Measurements from ENCODE around the gene B3GLCT. TPM values are rescaled to one million over a fixed set of nuclear protein-coding genes. Genes with fewer than 3 reads are reported as not detected.

B3GLCT gene
- total and polyA plus RNA-seq, 2 donors = 4.2 to 6.3 TPM

GRCh38 chr13:31224174-31224669, 24.4 kb downstream of the B3GLCT start:
- Histone ChIP-seq H3K27ac (ENCODE audit: low read depth in 1 of 2, low read length in 1 of 2) (no peak overlapping the region), H3K4me3 (ENCODE audit: low read length in 2 of 2) (no peak overlapping the region), H3K9me3 (ENCODE audit: control insufficient read depth in 2 of 2, insufficient read depth in 1 of 2, low read length in 1 of 2) (no peaks in the 10 kb centered on the region), H3K36me3 (ENCODE audit: control insufficient read depth in 2 of 2, insufficient read depth in 2 of 2, low read length in 1 of 2) (no peaks in the 10 kb centered on the region), H3K4me1 (ENCODE audit: control insufficient read depth in 2 of 2, insufficient read depth in 2 of 2, low read length in 2 of 2) (peaks cover 8% of the 10 kb centered on the region in 2 donors), H3K27me3 (ENCODE audit: control insufficient read depth in 2 of 2, insufficient read depth in 1 of 2, low read length in 1 of 2) (no peaks in the 10 kb centered on the region)
- 98% methylated on average over 5 of the region's 5 CpGs for WGBS
- no peak for DNase-seq (ENCODE audit: low read depth in 6 of 9, low spot score in 9 of 9)

GRCh38 chr13:31224963-31225559, 25.3 kb downstream of the B3GLCT start:
- no peak for DNase-seq (ENCODE audit: low read depth in 6 of 9, low spot score in 9 of 9)
- H3K27me3 ChIP-seq (ENCODE audit: control insufficient read depth in 2 of 2, insufficient read depth in 1 of 2, low read length in 1 of 2) = no peaks in the 10 kb centered on the region
- H3K36me3 ChIP-seq (ENCODE audit: control insufficient read depth in 2 of 2, insufficient read depth in 2 of 2, low read length in 1 of 2) = no peaks in the 10 kb centered on the region
- no peaks in the 10 kb centered on the region for H3K9me3 ChIP-seq (ENCODE audit: control insufficient read depth in 2 of 2, insufficient read depth in 1 of 2, low read length in 1 of 2)
- H3K4me3 ChIP-seq (ENCODE audit: low read length in 2 of 2) = no peak overlapping the region
- H3K27ac ChIP-seq (ENCODE audit: low read depth in 1 of 2, low read length in 1 of 2) = no peak overlapping the region
- peaks cover 8% of the 10 kb centered on the region in 2 donors for H3K4me1 ChIP-seq (ENCODE audit: control insufficient read depth in 2 of 2, insufficient read depth in 2 of 2, low read length in 2 of 2)
- WGBS = 72% methylated on average over 2 of the region's 2 CpGs

GRCh38 chr13:31225998-31226675, 26.4 kb downstream of the B3GLCT start:
- H3K27me3 ChIP-seq (ENCODE audit: control insufficient read depth in 2 of 2, insufficient read depth in 1 of 2, low read length in 1 of 2) = no peaks in the 10 kb centered on the region
- WGBS = 95% methylated on average over 9 of the region's 9 CpGs

GRCh38 chr13:31227063-31227462, 27.3 kb downstream of the B3GLCT start:
- Histone ChIP-seq H3K4me3 (ENCODE audit: low read length in 2 of 2) (no peak overlapping the region), H3K27me3 (ENCODE audit: control insufficient read depth in 2 of 2, insufficient read depth in 1 of 2, low read length in 1 of 2) (no peaks in the 10 kb centered on the region), H3K9me3 (ENCODE audit: control insufficient read depth in 2 of 2, insufficient read depth in 1 of 2, low read length in 1 of 2) (no peaks in the 10 kb centered on the region), H3K36me3 (ENCODE audit: control insufficient read depth in 2 of 2, insufficient read depth in 2 of 2, low read length in 1 of 2) (no peaks in the 10 kb centered on the region), H3K27ac (ENCODE audit: low read depth in 1 of 2, low read length in 1 of 2) (no peak overlapping the region), H3K4me1 (ENCODE audit: control insufficient read depth in 2 of 2, insufficient read depth in 2 of 2, low read length in 2 of 2) (peaks cover 8% of the 10 kb centered on the region in 2 donors)
- no peak for DNase-seq (ENCODE audit: low read depth in 6 of 9, low spot score in 9 of 9)

More at GRCh38 chr13:31225998-31226675, 26.4 kb downstream of the B3GLCT start:
- H3K9me3 ChIP-seq (ENCODE audit: control insufficient read depth in 2 of 2, insufficient read depth in 1 of 2, low read length in 1 of 2) = no peaks in the 10 kb centered on the region
- H3K36me3 ChIP-seq (ENCODE audit: control insufficient read depth in 2 of 2, insufficient read depth in 2 of 2, low read length in 1 of 2) = no peaks in the 10 kb centered on the region
- H3K27ac ChIP-seq (ENCODE audit: low read depth in 1 of 2, low read length in 1 of 2) = no peak overlapping the region
- H3K4me3 ChIP-seq (ENCODE audit: low read length in 2 of 2) = no peak overlapping the region
- DNase-seq (ENCODE audit: low read depth in 6 of 9, low spot score in 9 of 9) = no peak
- peaks cover 8% of the 10 kb centered on the region in 2 donors for H3K4me1 ChIP-seq (ENCODE audit: control insufficient read depth in 2 of 2, insufficient read depth in 2 of 2, low read length in 2 of 2)

- Histone ChIP-seq H3K9me3 (ENCODE audit: control insufficient read depth in 2 of 2, insufficient read depth in 1 of 2, low read length in 1 of 2) (no peaks in the 10 kb centered on the region), H3K36me3 (ENCODE audit: control insufficient read depth in 2 of 2, insufficient read depth in 2 of 2, low read length in 1 of 2) (no peaks in the 10 kb centered on the region), H3K4me3 (ENCODE audit: low read length in 2 of 2) (no peak overlapping the region), H3K27me3 (ENCODE audit: control insufficient read depth in 2 of 2, insufficient read depth in 1 of 2, low read length in 1 of 2) (no peaks in the 10 kb centered on the region), H3K27ac (ENCODE audit: low read depth in 1 of 2, low read length in 1 of 2) (no peak overlapping the region), H3K4me1 (ENCODE audit: control insufficient read depth in 2 of 2, insufficient read depth in 2 of 2, low read length in 2 of 2) (peaks cover 8% of the 10 kb centered on the region in 2 donors)
- DNase-seq (ENCODE audit: low read depth in 6 of 9, low spot score in 9 of 9) = peak in 2 of 9 donors; percentile 36 to 41
- 52% methylated on average over 8 of the region's 8 CpGs for WGBS
These were observed 28.1 kb downstream of the B3GLCT start for GRCh38 chr13:31227870-31228269.

- no peak overlapping the region for H3K4me3 ChIP-seq (ENCODE audit: low read length in 2 of 2)
- H3K9me3 ChIP-seq (ENCODE audit: control insufficient read depth in 2 of 2, insufficient read depth in 1 of 2, low read length in 1 of 2) = no peaks in the 10 kb centered on the region
- WGBS = 93% methylated on average over 6 of the region's 6 CpGs
- no peaks in the 10 kb centered on the region for H3K27me3 ChIP-seq (ENCODE audit: control insufficient read depth in 2 of 2, insufficient read depth in 1 of 2, low read length in 1 of 2)
- DNase-seq (ENCODE audit: low read depth in 6 of 9, low spot score in 9 of 9) = no peak
- no peak overlapping the region for H3K27ac ChIP-seq (ENCODE audit: low read depth in 1 of 2, low read length in 1 of 2)
- H3K4me1 ChIP-seq (ENCODE audit: control insufficient read depth in 2 of 2, insufficient read depth in 2 of 2, low read length in 2 of 2) = no peaks in the 10 kb centered on the region
- H3K36me3 ChIP-seq (ENCODE audit: control insufficient read depth in 2 of 2, insufficient read depth in 2 of 2, low read length in 1 of 2) = no peaks in the 10 kb centered on the region
These were observed 35.0 kb downstream of the B3GLCT start for GRCh38 chr13:31234729-31235128.

GRCh38 chr13:31236211-31236786, 36.5 kb downstream of the B3GLCT start:
- 80% methylated on average over 3 of the region's 3 CpGs for WGBS
- Histone ChIP-seq H3K27ac (ENCODE audit: low read depth in 1 of 2, low read length in 1 of 2) (no peak overlapping the region), H3K4me1 (ENCODE audit: control insufficient read depth in 2 of 2, insufficient read depth in 2 of 2, low read length in 2 of 2) (no peaks in the 10 kb centered on the region), H3K9me3 (ENCODE audit: control insufficient read depth in 2 of 2, insufficient read depth in 1 of 2, low read length in 1 of 2) (no peaks in the 10 kb centered on the region), H3K4me3 (ENCODE audit: low read length in 2 of 2) (no peak overlapping the region), H3K27me3 (ENCODE audit: control insufficient read depth in 2 of 2, insufficient read depth in 1 of 2, low read length in 1 of 2) (no peaks in the 10 kb centered on the region), H3K36me3 (ENCODE audit: control insufficient read depth in 2 of 2, insufficient read depth in 2 of 2, low read length in 1 of 2) (no peaks in the 10 kb centered on the region)
- peak in 2 of 9 donors; percentile 18 to 35 for DNase-seq (ENCODE audit: low read depth in 6 of 9, low spot score in 9 of 9)

GRCh38 chr13:31240921-31241320, 41.1 kb downstream of the B3GLCT start:
- Histone ChIP-seq H3K9me3 (ENCODE audit: control insufficient read depth in 2 of 2, insufficient read depth in 1 of 2, low read length in 1 of 2) (no peaks in the 10 kb centered on the region), H3K27ac (ENCODE audit: low read depth in 1 of 2, low read length in 1 of 2) (no peak overlapping the region), H3K4me1 (ENCODE audit: control insufficient read depth in 2 of 2, insufficient read depth in 2 of 2, low read length in 2 of 2) (no peaks in the 10 kb centered on the region), H3K4me3 (ENCODE audit: low read length in 2 of 2) (no peak overlapping the region), H3K36me3 (ENCODE audit: control insufficient read depth in 2 of 2, insufficient read depth in 2 of 2, low read length in 1 of 2) (no peaks in the 10 kb centered on the region), H3K27me3 (ENCODE audit: control insufficient read depth in 2 of 2, insufficient read depth in 1 of 2, low read length in 1 of 2) (no peaks in the 10 kb centered on the region)
- WGBS = 100% methylated on average over 2 of the region's 2 CpGs
- DNase-seq (ENCODE audit: low read depth in 6 of 9, low spot score in 9 of 9) = no peak

GRCh38 chr13:31242367-31242766, 42.6 kb downstream of the B3GLCT start:
- H3K27ac ChIP-seq (ENCODE audit: low read depth in 1 of 2, low read length in 1 of 2) = no peak overlapping the region
- H3K27me3 ChIP-seq (ENCODE audit: control insufficient read depth in 2 of 2, insufficient read depth in 1 of 2, low read length in 1 of 2) = no peaks in the 10 kb centered on the region
- H3K4me3 ChIP-seq (ENCODE audit: low read length in 2 of 2) = no peak overlapping the region
- no peaks in the 10 kb centered on the region for H3K4me1 ChIP-seq (ENCODE audit: control insufficient read depth in 2 of 2, insufficient read depth in 2 of 2, low read length in 2 of 2)
- H3K9me3 ChIP-seq (ENCODE audit: control insufficient read depth in 2 of 2, insufficient read depth in 1 of 2, low read length in 1 of 2) = no peaks in the 10 kb centered on the region
- H3K36me3 ChIP-seq (ENCODE audit: control insufficient read depth in 2 of 2, insufficient read depth in 2 of 2, low read length in 1 of 2) = no peaks in the 10 kb centered on the region
- 96% methylated on average over 2 of the region's 2 CpGs for WGBS
- DNase-seq (ENCODE audit: low read depth in 6 of 9, low spot score in 9 of 9) = no peak

Data from thymus (tissue), 11 donors.